HCT116 (cell line): Measurements from ENCODE around the gene LMLN. TPM values are rescaled to one million over a fixed set of nuclear protein-coding genes. Genes with fewer than 3 reads are reported as not detected.
"Not testable (repeated sequence)": the region's sequence is repeated elsewhere in the genome, so short reads cannot be mapped to it uniquely, and the experiment has no call there.

Source experiments
- ATAC-seq: fragments of 200-7000 bp; cut with Tn5 transposase; 2 replicates; pipeline ENCODE4 v1.9.1; 2020; ENCODE audit warnings: mild to moderate bottlenecking, moderate library complexity
- BruUV-seq: library from RNA; stranded (reverse); fragments of 400-500 nt; replicated peaks from 2 replicates; lab custom pipeline; 2021; lab: Mats Ljungman, UMichigan
- CTCF ChIA-PET: fragments of 300-600 bp; sonication (Branson Sonifier 250); formaldehyde crosslinking; loops from one replicate; lab custom pipeline; 2021; ENCODE audit warnings: antibody characterized with exemption; lab: Charles Lee
- POLR2A ChIA-PET: fragments of 300-600, 350-600 bp; sonication (Branson Sonifier 250); formaldehyde crosslinking; loops from one replicate; lab custom pipeline; 2021; ENCODE audit warnings: antibody characterized with exemption; lab: Charles Lee
- RAD21 ChIA-PET, 2 experiments: fragments of 300-600 bp; sonication (Branson Sonifier 250); formaldehyde crosslinking; loops; one replicate each; lab custom pipeline; 2023; ENCODE audit warnings: low total read pairs in 2 of 2; ENCODE audit not compliant: uncharacterized antibody in 2 of 2, unreplicated experiment in 2 of 2, low non-redundant PET in 1 of 2; lab: Charles Lee
- DNase-seq: peaks from one replicate; pipeline ENCODE4 v3.0.0-alpha.2; 2010; ENCODE audit warnings: low read depth, low spot score
- H2AFZ ChIP-seq: fragments of 200-600 bp; shearing (Covaris generic), sonication (generic); 2 replicates; pipeline ENCODE4 v1.6.1; 2017; ENCODE audit warnings: low read depth, mixed run types, mixed read lengths, antibody characterized with exemption, low read length; ENCODE audit not compliant: poor library complexity, severe bottlenecking
- H3K27ac ChIP-seq: 2 replicates; pipeline ENCODE4 v1.5.1; 2012; ENCODE audit warnings: low read depth, low read length
- H3K27me3 ChIP-seq: fragments of 200-600 bp; sonication (generic); 2 replicates; pipeline ENCODE4 v1.6.1; 2016; ENCODE audit warnings: mixed run types, low read length, mixed read lengths; ENCODE audit not compliant: insufficient read depth
- H3K36me3 ChIP-seq, 2 experiments: fragments of 200-500 bp in 1 of 2; fragments of 200-600 bp in 1 of 2; sonication (Bioruptor generic) in 1 of 2; sonication (generic) in 1 of 2; 2 replicates each; pipeline versions ENCODE4 v1.5.1 to v1.6.1; 2014 to 2016; ENCODE audit warnings: low read length in 2 of 2, inconsistent platforms in 1 of 2, mixed read lengths in 1 of 2, mixed run types in 1 of 2; ENCODE audit not compliant: insufficient read depth in 2 of 2, control insufficient read depth in 1 of 2
- H3K4me1 ChIP-seq, 2 experiments: fragments of 200-600 bp in 1 of 2; sonication (generic) in 1 of 2; 2 replicates each; pipeline versions ENCODE4 v1.5.1 to v1.6.1; 2012 to 2017; ENCODE audit warnings: low read length in 2 of 2, inconsistent platforms in 1 of 2, mild to moderate bottlenecking in 1 of 2, mixed read lengths in 1 of 2, mixed run types in 1 of 2, moderate library complexity in 1 of 2; ENCODE audit not compliant: insufficient read depth in 2 of 2, control insufficient read depth in 1 of 2
- H3K4me2 ChIP-seq: fragments of 200-600 bp; sonication (generic); 2 replicates; pipeline ENCODE4 v1.6.1; 2017; ENCODE audit warnings: mixed run types, low read length, mixed read lengths
- H3K4me3 ChIP-seq, 2 experiments: fragments of 200-600 bp in 1 of 2; sonication (generic) in 1 of 2; replicated peaks in 1 of 2; 2 replicates each; pipeline ENCODE4 v1.5.1; 2011 to 2016; ENCODE audit warnings: low read length in 2 of 2, control low read depth in 1 of 2, low read depth in 1 of 2, mild to moderate bottlenecking in 1 of 2, mixed read lengths in 1 of 2, mixed run types in 1 of 2
- H3K79me2 ChIP-seq: fragments of 200-600 bp; sonication (generic); 2 replicates; pipeline ENCODE4 v1.6.1; 2017; ENCODE audit warnings: mild to moderate bottlenecking, mixed run types, low read length, moderate library complexity, mixed read lengths; ENCODE audit not compliant: insufficient read depth
- H3K9ac ChIP-seq: fragments of 200-600 bp; sonication (generic); 2 replicates; pipeline ENCODE4 v1.6.1; 2016; ENCODE audit warnings: low read length, mixed read lengths
- H3K9me2 ChIP-seq: fragments of 200-600 bp; sonication (generic), shearing (Covaris generic); 2 replicates; pipeline ENCODE4 v1.6.1; 2017; ENCODE audit warnings: mixed run types, mild to moderate bottlenecking, moderate library complexity; ENCODE audit not compliant: insufficient read depth
- H3K9me3 ChIP-seq, 2 experiments: fragments of 200-500 bp in 1 of 2; fragments of 200-600 bp in 1 of 2; sonication (Bioruptor generic) in 1 of 2; sonication (generic) in 1 of 2; 2 replicates each; pipeline ENCODE4 v1.6.1; 2014 to 2017; ENCODE audit warnings: low read length in 2 of 2, mixed read lengths in 2 of 2, inconsistent platforms in 1 of 2, low read depth in 1 of 2, mild to moderate bottlenecking in 1 of 2, mixed run types in 1 of 2, moderate library complexity in 1 of 2; ENCODE audit not compliant: control insufficient read depth in 1 of 2, insufficient read depth in 1 of 2
- H4K20me1 ChIP-seq: fragments of 200-600 bp; sonication (generic), shearing (Covaris generic); 2 replicates; pipeline ENCODE4 v1.6.1; 2017; ENCODE audit warnings: mixed run types, mild to moderate bottlenecking, moderate library complexity; ENCODE audit not compliant: insufficient read depth
- JUND ChIP-seq: IDR thresholded peaks from 2 replicates; pipeline ENCODE4 v1.6.1; 2012
- REST ChIP-seq: IDR thresholded peaks from 2 replicates; pipeline ENCODE4 v1.6.1; 2012; ENCODE audit warnings: low read depth
- SIN3A ChIP-seq: IDR thresholded peaks from 2 replicates; pipeline ENCODE4 v1.6.1; 2012; ENCODE audit warnings: low read depth
- SP1 ChIP-seq: IDR thresholded peaks from 2 replicates; pipeline ENCODE4 v1.6.1; 2012; ENCODE audit warnings: low read depth
- SRF ChIP-seq: IDR thresholded peaks from 2 replicates; pipeline ENCODE4 v1.6.1; 2012; ENCODE audit warnings: low read depth
- TCF7L2 ChIP-seq: IDR thresholded peaks from 2 replicates; pipeline ENCODE4 v1.7.0; 2011; ENCODE audit warnings: borderline replicate concordance, inconsistent platforms; ENCODE audit not compliant: insufficient read depth, insufficient read length; ENCODE audit errors: extremely low read depth
- ZBTB33 ChIP-seq: IDR thresholded peaks from 2 replicates; pipeline ENCODE4 v1.6.1; 2011; ENCODE audit warnings: mild to moderate bottlenecking, low read length, moderate library complexity; ENCODE audit not compliant: insufficient replicate concordance; ENCODE audit errors: extremely low read depth
- intact Hi-C: fragments of 100-400 bp; cut with micrococcal nuclease; formaldehyde crosslinking; loops from 2 replicates; pipeline ENCODE4 v1.10.0; 2022
- total RNA-seq: library from RNA; stranded (reverse); gene quantifications from one replicate; pipeline ENCODE4 v1.2.1, GENCODE V29; 2021; ENCODE audit not compliant: unreplicated experiment

Gene LMLN
- total RNA-seq, 1 experiment from 2014 or later = 7.2 TPM

- intact Hi-C loops = loop anchor here (10.0 kb wide), 1 partner anchor 122 kb away; no protein-coding TSS in a partner anchor
- CTCF ChIA-PET = no interaction called here
- H3K9me3 ChIP-seq = peaks cover 5 to 6% of the 10 kb centered on the region in 2 experiments; a peak in 2 of 4 replicates
- ATAC-seq (no peak), DNase-seq (no peak)
- H3K4me3 ChIP-seq = no peak overlapping the region
- RAD21 ChIA-PET = no interaction called here
- H3K27me3 ChIP-seq = no peaks in the 10 kb centered on the region
- no peaks in the 10 kb centered on the region for H3K9me2 ChIP-seq
- H3K4me2 ChIP-seq = no peak overlapping the region
- H3K9ac ChIP-seq = no peak overlapping the region
- no peaks in the 10 kb centered on the region for H3K36me3 ChIP-seq
- H2AFZ ChIP-seq = no peak overlapping the region
- H3K27ac ChIP-seq = no peak overlapping the region
- no peak for TF ChIP-seq TCF7L2
- no peak for TF ChIP-seq SP1
- TF ChIP-seq ZBTB33 = no peak
- no peak for TF ChIP-seq JUND
- TF ChIP-seq REST = no peak
- TF ChIP-seq SIN3A = no peak
- TF ChIP-seq SRF = no peak
- H3K79me2 ChIP-seq = no peaks in the 10 kb centered on the region
- BruUV-seq = no TSS peak
- POLR2A ChIA-PET = interaction anchor here (1.6 kb wide), 1 partner anchor 9 kb away, joined by 4 read pairs; no protein-coding TSS in a partner anchor
- peaks cover 13 to 19% of the 10 kb centered on the region in 2 experiments for H3K4me1 ChIP-seq
- H4K20me1 ChIP-seq = no peaks in the 10 kb centered on the region
These were observed 3.1 kb downstream of the LMLN start for GRCh38 chr3:197963019-197963637.

GRCh38 chr3:197967337-197967989 is 7.4 kb downstream of the LMLN start:
- H3K9ac ChIP-seq, DNase-seq, H3K4me3 ChIP-seq, H3K27ac ChIP-seq, H2AFZ ChIP-seq, ATAC-seq, H3K4me2 ChIP-seq, RAD21 ChIA-PET, H3K4me1 ChIP-seq, POLR2A ChIA-PET, H3K9me2 ChIP-seq, H3K79me2 ChIP-seq, BruUV-seq, H3K27me3 ChIP-seq, H4K20me1 ChIP-seq, H3K36me3 ChIP-seq, H3K9me3 ChIP-seq, CTCF ChIA-PET: not testable (repeated sequence)
- intact Hi-C loops = loop anchor here (10.0 kb wide), 1 partner anchor 117 kb away; no protein-coding TSS in a partner anchor
